Fibroblast of lung (primary cell): ENCODE data around the gene ICA1. TPM values are rescaled to one million over a fixed set of nuclear protein-coding genes. Genes with fewer than 3 reads are reported as not detected.

Experiments
- DNase-seq, 2 donors: peaks; one replicate each; pipeline versions ENCODE4 v3.0.0 to v3.0.0-alpha.2; 2010; ENCODE audit warnings: low read depth in 2 of 2
- H2AFZ ChIP-seq: 2 replicates; pipeline ENCODE4 v1.5.1; 2012; ENCODE audit warnings: low read length, control low read depth, inconsistent platforms
- H3K27ac ChIP-seq: 2 replicates; pipeline ENCODE4 v1.5.1; 2011; ENCODE audit warnings: low read length, control low read depth; ENCODE audit not compliant: insufficient read depth
- H3K27me3 ChIP-seq: 2 replicates; pipeline ENCODE4 v1.5.1; 2011; ENCODE audit warnings: mild to moderate bottlenecking, low read length; ENCODE audit not compliant: control insufficient read depth, insufficient read depth
- H3K36me3 ChIP-seq: 2 replicates; pipeline ENCODE4 v1.5.1; 2011; ENCODE audit warnings: low read length; ENCODE audit not compliant: control insufficient read depth, insufficient read depth
- H3K4me1 ChIP-seq: 2 replicates; pipeline ENCODE4 v1.5.1; 2011; ENCODE audit warnings: low read length; ENCODE audit not compliant: control insufficient read depth, insufficient read depth; ENCODE audit errors: extremely low read depth
- H3K4me2 ChIP-seq: 2 replicates; pipeline ENCODE4 v1.5.1; 2011; ENCODE audit warnings: low read length, control low read depth; ENCODE audit not compliant: insufficient read depth; ENCODE audit errors: extremely low read depth
- H3K4me3 ChIP-seq, 4 experiments: fragments of 200-600 bp in 1 of 4; sonication (generic) in 1 of 4; replicated peaks in 1 of 4; 2 replicates each; pipeline ENCODE4 v1.5.1; 2011 to 2016; ENCODE audit warnings: low read length in 4 of 4, low read depth in 3 of 4, mild to moderate bottlenecking in 3 of 4, control low read depth in 2 of 4, inconsistent platforms in 1 of 4, mixed read lengths in 1 of 4; ENCODE audit not compliant: insufficient read depth in 1 of 4; ENCODE audit errors: control extremely low read depth in 1 of 4
- H3K79me2 ChIP-seq: 2 replicates; pipeline ENCODE4 v1.5.1; 2012; ENCODE audit warnings: mild to moderate bottlenecking, low read length, inconsistent platforms; ENCODE audit not compliant: control insufficient read depth, insufficient read depth
- H3K9ac ChIP-seq: 2 replicates; pipeline ENCODE4 v1.5.1; 2011; ENCODE audit warnings: mild to moderate bottlenecking, low read length, control low read depth; ENCODE audit not compliant: insufficient read depth
- H3K9me3 ChIP-seq: 2 replicates; pipeline ENCODE4 v1.5.1; 2012; ENCODE audit warnings: low read depth, low read length; ENCODE audit not compliant: control insufficient read depth, insufficient read depth
- H4K20me1 ChIP-seq: 2 replicates; pipeline ENCODE4 v1.5.1; 2011; ENCODE audit warnings: low read length; ENCODE audit not compliant: control insufficient read depth, insufficient read depth; ENCODE audit errors: extremely low read depth
- CTCF ChIP-seq, 2 donors: IDR thresholded peaks in 1 of 2; conservative IDR thresholded peaks in 1 of 2; 1 replicate in 1 of 2; 2 replicates in 1 of 2; pipeline ENCODE4 v1.5.1; 2011 to 2012; ENCODE audit warnings: low read length in 2 of 2, control low read depth in 1 of 2, inconsistent platforms in 1 of 2, low read depth in 1 of 2, mild to moderate bottlenecking in 1 of 2
- EZH2 ChIP-seq: IDR thresholded peaks from 2 replicates; pipeline ENCODE4 v1.5.1; 2012; ENCODE audit warnings: low read length, control low read depth, mild to moderate bottlenecking; ENCODE audit errors: missing control alignments
- polyA plus RNA-seq, 2 donors: library from polyadenylated mRNA; depleted of rRNA in 1 of 2; stranded (reverse) in 1 of 2; unstranded in 1 of 2; fragments of >200 nt; gene quantifications; 2 replicates each; pipeline ENCODE4 v1.2.1, GENCODE V29; 2011 to 2012; ENCODE audit warnings: missing spikeins in 1 of 2
- total RNA-seq: library from RNA; depleted of rRNA; stranded (reverse); fragments of >200 nt; gene quantifications from 2 replicates; pipeline ENCODE4 v1.2.1, GENCODE V29; 2014

The ICA1 gene
- total and polyA plus RNA-seq, 2 donors (not counting 1 experiment from before 2014, with no cell fraction given): 0.17 TPM; not detected in 1

DNA sequence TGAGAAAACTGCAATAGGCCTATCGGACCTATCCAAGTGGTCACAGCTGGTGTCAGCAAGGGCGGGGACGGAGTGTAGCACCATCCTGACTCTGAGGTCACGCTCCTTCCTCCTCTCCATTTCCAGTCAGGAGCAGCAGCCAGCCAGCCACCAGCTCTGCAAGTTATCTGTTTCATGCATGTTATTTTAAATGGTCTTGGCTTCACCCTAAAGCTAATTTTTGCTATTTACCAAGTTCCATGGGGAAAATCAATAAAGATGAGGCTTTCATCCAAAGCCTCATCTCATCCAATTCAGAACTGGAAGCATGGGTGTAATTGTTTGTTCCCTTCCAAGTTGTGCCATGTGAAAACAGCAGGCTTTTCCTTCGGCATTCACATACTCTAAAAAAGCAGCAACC lies 49.3 kb downstream of the ICA1 start:
- H3K4me1 ChIP-seq: no peaks in the 10 kb centered on the region
- H4K20me1 ChIP-seq: no peaks in the 10 kb centered on the region
- no peaks in the 10 kb centered on the region for H3K79me2 ChIP-seq
- no peaks in the 10 kb centered on the region for H3K27me3 ChIP-seq
- no peaks in the 10 kb centered on the region for H3K36me3 ChIP-seq
- no peak overlapping the region for H3K4me2 ChIP-seq
- no peak overlapping the region for H3K4me3 ChIP-seq
- H2AFZ ChIP-seq: no peak overlapping the region
- DNase-seq: no peak
- H3K27ac ChIP-seq: no peak overlapping the region
- no peaks in the 10 kb centered on the region for H3K9me3 ChIP-seq
- no peak for TF ChIP-seq EZH2
- no peak for TF ChIP-seq CTCF (conservative IDR thresholded peaks at IDR 0.05 in 1 of 2, IDR thresholded peaks at IDR 0.05 in 1 of 2; ENCODE audit: low read depth in 1 of 2, low read length in 2 of 2)
- H3K9ac ChIP-seq: no peak overlapping the region

DNA sequence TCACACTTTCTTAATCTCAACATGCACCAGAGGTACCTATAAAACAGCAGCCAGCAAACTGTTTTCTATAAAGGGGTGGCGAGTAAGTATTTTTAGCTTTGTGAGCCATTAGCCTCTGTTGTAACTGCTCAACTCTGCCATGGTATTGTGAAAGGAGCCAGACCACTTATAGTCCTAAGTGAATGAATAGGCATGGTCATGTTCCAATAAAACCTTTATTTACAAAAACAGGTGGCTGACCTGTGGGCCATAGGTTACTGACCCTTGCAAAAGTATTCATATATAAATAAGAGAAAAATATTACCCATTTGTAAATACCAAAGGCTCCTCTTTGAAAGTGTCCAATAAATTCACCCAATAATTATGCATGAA lies 50.3 kb downstream of the ICA1 start:
- Histone ChIP-seq H3K4me2 (no peak overlapping the region), H3K9ac (no peak overlapping the region), H3K9me3 (no peaks in the 10 kb centered on the region), H4K20me1 (no peaks in the 10 kb centered on the region), H3K36me3 (no peaks in the 10 kb centered on the region), H3K4me1 (no peaks in the 10 kb centered on the region), H3K27ac (no peak overlapping the region), H3K27me3 (no peaks in the 10 kb centered on the region), H2AFZ (no peak overlapping the region), H3K79me2 (no peaks in the 10 kb centered on the region), H3K4me3 (no peak overlapping the region)
- no peak for TF ChIP-seq EZH2
- no peak for TF ChIP-seq CTCF (conservative IDR thresholded peaks at IDR 0.05 in 1 of 2, IDR thresholded peaks at IDR 0.05 in 1 of 2; ENCODE audit: low read depth in 1 of 2, low read length in 2 of 2)
- DNase-seq: peak in 1 of 2 donors; percentile 3

DNA sequence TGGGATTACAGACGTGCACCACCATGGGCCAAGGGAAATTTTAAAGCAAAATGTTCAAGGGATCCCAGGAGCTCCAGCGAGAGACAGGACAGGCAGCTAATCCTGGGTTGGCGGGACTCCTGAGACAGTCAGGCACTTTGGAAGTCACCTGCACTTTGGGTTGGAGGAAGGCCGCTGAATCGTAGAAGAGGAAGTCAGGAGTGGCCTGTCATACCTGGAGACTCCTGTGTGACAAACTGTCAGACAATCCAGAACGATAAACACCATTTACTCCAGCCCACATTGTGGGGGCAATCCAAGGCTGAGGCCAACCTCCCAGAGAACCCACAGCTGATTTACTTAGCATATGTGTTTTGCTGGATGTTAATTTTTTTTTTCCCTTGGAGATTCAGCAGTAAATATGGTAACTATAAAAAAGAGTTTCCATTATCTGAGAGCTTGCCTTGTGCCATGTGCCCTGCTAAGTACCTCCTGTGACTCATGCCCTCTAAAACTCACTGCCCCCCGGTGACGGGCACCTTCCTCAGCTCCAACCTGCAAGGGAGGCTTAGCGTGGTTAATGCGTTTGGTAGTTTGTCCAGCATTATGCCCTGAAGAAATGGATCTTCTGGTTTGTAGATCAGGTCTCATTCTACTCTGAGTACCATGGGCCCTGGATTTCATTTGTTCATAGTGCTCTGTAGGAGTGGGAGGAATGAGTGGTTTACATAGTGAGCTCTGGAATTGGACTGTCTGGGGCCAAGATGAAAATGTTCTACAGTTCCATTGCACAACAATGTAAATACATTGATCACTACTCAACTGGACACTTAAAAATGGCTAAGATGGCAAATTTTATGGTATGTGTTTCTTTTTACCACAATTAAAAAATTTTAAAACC lies 50.9 kb downstream of the ICA1 start:
- Histone ChIP-seq H4K20me1 (no peaks in the 10 kb centered on the region), H3K27ac (no peak overlapping the region), H3K9ac (no peak overlapping the region), H3K36me3 (no peaks in the 10 kb centered on the region), H2AFZ (no peak overlapping the region), H3K4me3 (no peak overlapping the region), H3K27me3 (no peaks in the 10 kb centered on the region), H3K4me1 (no peaks in the 10 kb centered on the region), H3K9me3 (no peaks in the 10 kb centered on the region), H3K4me2 (no peak overlapping the region), H3K79me2 (no peaks in the 10 kb centered on the region)
- no peak for DNase-seq
- TF ChIP-seq EZH2: no peak
- no peak for TF ChIP-seq CTCF (conservative IDR thresholded peaks at IDR 0.05 in 1 of 2, IDR thresholded peaks at IDR 0.05 in 1 of 2; ENCODE audit: low read depth in 1 of 2, low read length in 2 of 2)
